ENCODE results near the gene CAPNS2. TPM values are rescaled to one million over a fixed set of nuclear protein-coding genes. Genes with fewer than 3 reads are reported as not detected.
"Not testable (repeated sequence)": the region's sequence is repeated elsewhere in the genome, so short reads cannot be mapped to it uniquely, and the experiment has no call there.

CAPNS2 gene
- total RNA-seq, 1 experiment from 2014 or later: not detected

DNA sequence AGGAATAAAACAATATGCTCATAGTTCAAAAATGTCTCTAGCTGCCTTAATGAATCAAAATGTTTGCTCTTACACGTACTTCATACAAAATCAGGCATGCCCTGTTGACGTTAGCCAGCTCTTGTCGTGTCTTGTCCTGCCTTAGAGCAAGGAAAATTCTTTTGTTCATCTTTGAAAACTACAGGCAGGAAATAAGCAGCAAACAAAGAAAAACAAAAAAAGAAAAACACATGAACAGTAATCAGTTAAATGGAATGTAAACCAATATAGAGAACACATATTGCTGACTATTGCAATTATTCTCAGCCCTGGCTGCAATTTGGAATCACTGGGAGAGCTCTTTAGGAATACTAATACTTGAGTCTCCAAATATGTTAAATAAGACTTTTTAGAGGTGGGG is 1.7 kb downstream of the CAPNS2 start:
- DNase-seq (ENCODE audit: low read depth): no peak

DNA sequence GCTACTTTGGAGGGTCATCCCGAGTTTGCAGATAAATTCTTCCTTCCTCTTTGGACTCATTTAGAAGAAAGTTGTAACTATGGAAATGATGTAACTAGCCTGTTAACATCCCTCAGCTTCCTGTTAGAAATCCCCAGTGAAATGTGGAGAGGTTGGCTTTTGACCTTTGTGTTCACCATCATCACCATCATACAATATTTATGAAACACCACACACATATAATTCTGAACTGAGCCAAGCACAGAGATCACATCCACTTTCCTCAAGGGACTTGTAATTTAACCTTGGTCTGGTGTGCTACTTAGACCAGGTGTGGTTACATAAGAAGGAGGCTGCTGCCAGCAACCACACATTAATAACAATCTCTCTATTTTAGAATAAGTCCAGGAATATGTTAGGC is 2.5 kb downstream of the CAPNS2 start:
- no peak for DNase-seq (ENCODE audit: low read depth)

DNA sequence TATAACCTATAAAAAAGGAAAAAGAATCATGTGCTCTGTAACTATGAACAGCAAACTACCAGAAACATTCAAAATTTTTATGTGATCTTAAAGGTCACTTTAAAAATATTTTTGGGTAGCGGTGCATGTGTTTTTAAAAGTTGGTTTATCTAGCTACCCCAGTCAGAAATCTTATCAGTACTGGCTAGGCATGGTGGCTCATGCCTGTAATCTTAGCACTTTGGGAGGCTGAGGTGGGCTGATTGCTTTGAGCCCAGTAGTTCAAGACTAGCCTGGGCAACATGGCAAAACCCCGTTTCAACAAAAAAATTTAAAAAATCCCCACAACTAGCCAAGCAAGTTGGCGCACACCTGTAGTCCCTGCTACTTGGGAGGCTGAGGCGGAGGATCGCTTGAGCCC is 3.7 kb downstream of the CAPNS2 start:
- no peak for DNase-seq (ENCODE audit: low read depth)

DNA sequence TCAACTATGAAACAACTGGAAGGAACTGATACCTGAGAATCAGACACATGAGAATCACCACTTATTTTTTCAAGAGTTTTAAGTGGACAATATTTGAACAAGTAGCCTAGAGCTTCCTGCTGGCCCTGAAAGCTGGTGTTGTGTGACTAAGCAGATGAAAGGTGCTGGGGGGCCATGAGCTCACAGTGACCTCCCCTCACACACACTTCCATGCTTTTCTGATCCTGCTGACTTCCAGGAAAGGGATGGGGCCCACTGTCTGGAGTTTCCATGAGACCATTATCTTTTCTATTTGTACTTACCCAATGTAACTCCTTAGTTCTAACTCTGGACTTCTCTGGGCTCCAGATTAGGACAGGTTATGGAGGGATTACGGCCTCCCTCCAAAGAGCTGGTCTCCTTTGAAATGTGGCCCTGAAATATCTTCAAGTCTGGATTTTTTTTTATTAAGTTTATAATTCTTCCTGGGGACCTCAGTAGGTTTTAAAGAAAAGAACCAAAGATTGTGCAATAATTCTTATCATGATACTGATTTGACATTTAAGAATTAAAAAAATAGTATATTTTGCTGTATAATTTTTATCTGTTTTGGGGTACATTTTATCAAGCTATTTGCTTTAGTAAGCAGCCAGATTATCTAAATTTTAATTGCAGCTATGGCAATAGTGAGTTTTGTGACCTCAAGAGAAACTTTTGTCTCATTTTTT is 4.9 kb downstream of the CAPNS2 start:
- no peak for DNase-seq (ENCODE audit: low read depth)

- no peak for DNase-seq (ENCODE audit: low read depth)
These were observed 6.0 kb downstream of the CAPNS2 start for GRCh38 chr16:55572439-55572838.

GRCh38 chr16:55574811-55575210 is 8.3 kb downstream of the CAPNS2 start:
- no peak for DNase-seq (ENCODE audit: low read depth)

GRCh38 chr16:55575496-55575895 is 9.0 kb downstream of the CAPNS2 start:
- no peak for DNase-seq (ENCODE audit: low read depth)

DNA sequence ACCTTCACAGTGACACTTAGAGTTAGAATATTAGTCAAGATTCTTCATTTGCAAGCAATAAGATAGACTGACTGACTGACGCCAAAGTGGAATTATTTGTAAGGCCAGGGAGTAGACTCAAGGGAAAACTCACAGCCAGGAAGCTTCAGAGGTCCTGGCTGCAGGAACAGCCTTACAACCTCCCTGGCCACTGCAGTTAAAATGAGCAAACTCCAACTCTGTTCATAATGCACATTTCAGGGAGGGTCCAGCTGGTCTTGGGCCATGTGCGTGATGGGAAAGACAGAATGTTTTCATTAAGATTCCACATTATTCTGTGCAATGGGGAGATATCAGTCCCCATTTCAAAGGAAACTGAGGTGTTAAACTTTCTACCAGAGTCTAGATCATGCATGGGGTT is 9.9 kb downstream of the CAPNS2 start:
- no peak for DNase-seq (ENCODE audit: low read depth)

GRCh38 chr16:55577887-55578286 is 11.4 kb downstream of the CAPNS2 start:
- no peak for DNase-seq (ENCODE audit: low read depth)

DNA sequence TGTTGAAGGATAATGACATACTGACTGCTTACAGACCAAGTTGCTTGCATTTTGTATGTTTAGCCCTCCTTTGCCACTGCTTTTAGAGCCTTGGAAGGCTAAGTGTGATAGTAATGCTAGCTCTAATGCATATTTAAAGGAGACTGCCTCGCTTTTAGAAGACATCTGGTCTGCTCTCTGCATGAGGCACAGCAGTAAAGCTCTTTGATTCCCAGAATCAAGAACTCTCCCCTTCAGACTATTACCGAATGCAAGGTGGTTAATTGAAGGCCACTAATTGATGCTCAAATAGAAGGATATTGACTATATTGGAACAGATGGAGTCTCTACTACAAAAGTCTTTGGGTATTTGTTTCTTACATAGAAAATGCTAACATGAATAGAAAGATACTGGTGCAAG is 19.1 kb downstream of the CAPNS2 start:
- DNase-seq (ENCODE audit: low read depth): no peak

GRCh38 chr16:55588799-55589198 is 22.3 kb downstream of the CAPNS2 start:
- no peak for DNase-seq (ENCODE audit: low read depth)

DNA sequence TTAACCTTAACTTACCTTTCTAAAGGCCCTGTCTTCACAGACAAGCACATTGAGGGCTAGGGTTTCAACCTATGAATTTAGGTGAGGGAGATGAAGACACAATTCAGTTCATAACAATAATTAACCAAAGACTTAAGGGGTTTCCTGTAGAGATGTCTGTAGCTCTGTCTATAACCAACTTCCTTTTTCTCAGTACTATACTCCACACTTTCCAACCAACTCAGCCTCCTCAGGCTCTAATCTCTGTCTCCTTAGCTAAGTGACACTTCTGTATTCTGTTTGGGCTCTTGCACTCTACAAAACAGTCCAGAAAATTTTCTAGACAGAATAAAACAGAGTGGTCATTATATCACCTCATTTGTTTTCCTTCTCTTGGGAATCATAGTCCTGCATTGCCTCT is 25.8 kb downstream of the CAPNS2 start:
- no peak for DNase-seq (ENCODE audit: low read depth)

GRCh38 chr16:55597928-55598327 is 31.4 kb downstream of the CAPNS2 start:
- DNase-seq (ENCODE audit: low read depth): no peak

GRCh38 chr16:55605754-55606336 is 39.4 kb downstream of the CAPNS2 start:
- DNase-seq (ENCODE audit: low read depth): peak; percentile 5

DNA sequence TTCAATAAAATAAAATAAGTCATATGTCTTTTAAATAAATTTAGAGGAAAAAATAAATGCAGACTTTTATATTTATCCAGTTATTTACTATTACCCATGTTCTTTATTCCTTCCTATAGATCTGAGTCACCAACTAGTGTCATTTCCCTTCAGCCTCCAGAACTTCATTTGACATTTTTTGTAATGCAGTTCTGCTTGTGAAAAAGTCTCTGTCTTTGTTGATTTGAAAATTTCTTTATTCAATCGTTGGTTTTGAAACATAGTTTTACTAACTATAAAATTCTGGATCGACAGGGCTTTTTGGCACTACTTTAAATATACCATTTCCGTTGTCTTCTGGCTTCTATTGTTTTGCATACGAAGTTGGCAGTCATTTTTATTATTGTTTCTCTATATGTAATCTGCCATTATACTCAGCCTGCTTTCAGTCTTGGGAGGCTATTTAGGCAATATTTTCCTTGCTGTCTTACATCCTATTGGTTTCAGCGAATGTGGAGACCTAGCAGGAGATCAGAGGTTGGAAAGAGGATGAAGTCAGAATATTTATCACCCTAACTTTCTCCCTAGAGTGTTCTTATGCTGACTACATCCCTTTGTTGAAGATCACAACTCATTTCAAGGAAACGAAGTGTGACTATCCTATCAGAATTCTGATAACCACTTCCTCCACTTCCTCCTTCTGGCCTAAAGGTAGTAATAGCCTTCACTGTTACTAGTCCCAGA is 47.3 kb downstream of the CAPNS2 start:
- DNase-seq (ENCODE audit: low read depth): no peak

DNA sequence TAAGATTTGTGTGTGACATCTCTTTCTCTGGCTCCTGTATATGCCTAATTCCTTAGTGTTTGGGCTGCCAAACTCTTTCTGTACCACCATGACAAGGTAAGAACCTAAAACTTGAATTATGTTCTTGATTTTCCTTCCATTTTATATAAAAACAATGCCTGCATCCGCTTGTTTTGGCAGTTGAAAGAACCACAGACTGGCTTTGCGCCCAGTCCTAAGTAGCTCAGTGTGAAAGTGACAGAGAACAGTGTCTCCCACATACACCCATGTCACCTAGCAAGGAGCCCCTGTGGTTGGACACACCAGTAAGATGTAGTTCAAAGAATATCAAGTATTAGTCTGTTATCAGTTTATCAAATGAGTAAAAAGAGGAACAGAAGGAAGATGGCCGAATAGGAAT is 48.6 kb downstream of the CAPNS2 start:
- no peak for DNase-seq (ENCODE audit: low read depth)

DNA sequence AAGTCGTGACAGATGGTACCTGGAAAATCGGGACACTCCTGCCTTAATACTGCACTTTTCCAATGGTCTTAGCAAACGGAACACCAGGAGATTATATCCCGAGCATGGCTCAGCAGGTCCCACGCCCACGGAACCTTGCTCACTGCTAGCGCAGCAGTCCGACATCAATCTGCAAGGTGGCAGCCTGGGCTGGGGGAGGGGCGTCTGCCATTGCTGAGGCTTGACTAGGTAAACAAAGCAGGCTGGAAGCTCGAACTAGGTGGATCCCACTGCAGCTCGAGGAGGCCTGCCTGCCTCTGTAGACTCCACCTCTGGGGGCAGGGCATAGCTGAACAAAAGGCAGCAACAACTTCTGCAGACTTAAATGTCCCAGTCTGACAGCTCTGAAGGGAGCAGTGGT is 49.2 kb downstream of the CAPNS2 start:
- DNase-seq (ENCODE audit: low read depth): not testable (repeated sequence)

Other genes with a start within 250 kb of the CAPNS2 start
- gene IRX6, start 242.5 kb upstream of the CAPNS2 start, total RNA-seq (2014; rRNA removed; shearing (Covaris generic)): 0.15 and 0.23 TPM in 2 replicates
- gene MMP2, start 87.5 kb upstream of the CAPNS2 start, total RNA-seq (2014; rRNA removed; shearing (Covaris generic)): 143 and 147 TPM in 2 replicates
- 0.45 and 0.69 TPM in 2 replicates for gene LPCAT2, start 57.6 kb upstream of the CAPNS2 start, total RNA-seq (2014; rRNA removed; shearing (Covaris generic))
- not detected in 2 replicates for gene SLC6A2, start 89.3 kb downstream of the CAPNS2 start, total RNA-seq (2014; rRNA removed; shearing (Covaris generic))

Data from Daoy (cell line).